GM21381 (cell line): Measurements from ENCODE around the gene SLC25A42.

ENCODE experiments used
- ATAC-seq: cut with Tn5 transposase; IDR thresholded peaks from one replicate; pipeline ENCODE4 v1.9.1; 2021; ENCODE audit warnings: mild to moderate bottlenecking, moderate library complexity; ENCODE audit not compliant: unreplicated experiment

The SLC25A42 gene

GRCh38 chr19:19050731-19051130 is 13.1 kb upstream of the SLC25A42 start:
- no peak for ATAC-seq

- no peak for ATAC-seq
Measured at GRCh38 chr19:19051478-19052213, 12.1 kb upstream of the SLC25A42 start.

GRCh38 chr19:19052921-19053320 is 10.9 kb upstream of the SLC25A42 start:
- ATAC-seq: no peak

GRCh38 chr19:19053508-19054314 is 10.1 kb upstream of the SLC25A42 start:
- no peak for ATAC-seq

- ATAC-seq: no peak
Measured at GRCh38 chr19:19054315-19054938, 9.4 kb upstream of the SLC25A42 start.

- ATAC-seq: no peak
Measured at GRCh38 chr19:19054939-19055440, 8.8 kb upstream of the SLC25A42 start.

GRCh38 chr19:19055701-19056100 is 8.1 kb upstream of the SLC25A42 start:
- ATAC-seq: no peak

- no peak for ATAC-seq
Measured at GRCh38 chr19:19056636-19057275, 7.0 kb upstream of the SLC25A42 start.

- no peak for ATAC-seq
Measured at GRCh38 chr19:19057317-19057716, 6.5 kb upstream of the SLC25A42 start.

GRCh38 chr19:19057720-19058119 is 6.1 kb upstream of the SLC25A42 start:
- ATAC-seq: no peak

- ATAC-seq: no peak
Measured at GRCh38 chr19:19059018-19059836, 4.6 kb upstream of the SLC25A42 start.

GRCh38 chr19:19059837-19060611 is 3.8 kb upstream of the SLC25A42 start:
- ATAC-seq: no peak

- no peak for ATAC-seq
Measured at GRCh38 chr19:19061506-19061905, 2.3 kb upstream of the SLC25A42 start.

- no peak for ATAC-seq
Measured at GRCh38 chr19:19062454-19063182, 1.2 kb upstream of the SLC25A42 start.

- no peak for ATAC-seq
Measured at GRCh38 chr19:19064098-19064722, 416 bp downstream of the SLC25A42 start.

GRCh38 chr19:19064811-19065745 is 1.3 kb downstream of the SLC25A42 start:
- no peak for ATAC-seq
